ENCODE measurements around the gene FBXL3. TPM values are rescaled to one million over a fixed set of nuclear protein-coding genes. Genes with fewer than 3 reads are reported as not detected.
"Not testable (repeated sequence)": the region's sequence is repeated elsewhere in the genome, so short reads cannot be mapped to it uniquely, and the experiment has no call there.

The FBXL3 gene
- total RNA-seq, 1 donor from 2014 or later: 43.0 TPM

GRCh38 chr13:77016888-77017623 lies 9.9 kb downstream of the FBXL3 start:
- Mint-ChIP-seq H3K4me1 (ENCODE audit: unreplicated experiment) (peaks cover 18% of the 10 kb centered on the region), H3K9me3 (ENCODE audit: unreplicated experiment) (no peaks in the 10 kb centered on the region), H3K27ac (ENCODE audit: unreplicated experiment) (no peak overlapping the region), H3K27me3 (ENCODE audit: unreplicated experiment) (no peaks in the 10 kb centered on the region), H3K4me3 (ENCODE audit: unreplicated experiment) (no peak overlapping the region), H3K36me3 (ENCODE audit: unreplicated experiment) (peaks cover 44% of the 10 kb centered on the region)
- no peak for DNase-seq (ENCODE audit: extremely low spot score, unreplicated experiment)
- no peak for TF ChIP-seq CTCF (IDR thresholded peaks at IDR 0.05)

- H3K27ac Mint-ChIP-seq (ENCODE audit: unreplicated experiment): no peak overlapping the region
- no peak for DNase-seq (ENCODE audit: extremely low spot score, unreplicated experiment)
- no peak overlapping the region for H3K4me3 Mint-ChIP-seq (ENCODE audit: unreplicated experiment)
These were observed 10.6 kb downstream of the FBXL3 start for GRCh38 chr13:77016251-77016812.

GRCh38 chr13:77014906-77015685 lies 11.9 kb downstream of the FBXL3 start:
- peaks cover 7% of the 10 kb centered on the region for H3K4me1 Mint-ChIP-seq (ENCODE audit: unreplicated experiment)

More at GRCh38 chr13:77016251-77016812, 10.6 kb downstream of the FBXL3 start:
- H3K4me1 Mint-ChIP-seq (ENCODE audit: unreplicated experiment): peaks cover 12% of the 10 kb centered on the region
- no peak for TF ChIP-seq CTCF (IDR thresholded peaks at IDR 0.05)
- H3K9me3 Mint-ChIP-seq (ENCODE audit: unreplicated experiment): no peaks in the 10 kb centered on the region
- no peaks in the 10 kb centered on the region for H3K27me3 Mint-ChIP-seq (ENCODE audit: unreplicated experiment)
- H3K36me3 Mint-ChIP-seq (ENCODE audit: unreplicated experiment): peaks cover 50% of the 10 kb centered on the region

GRCh38 chr13:77013853-77014542 lies 13.0 kb downstream of the FBXL3 start:
- peaks cover 65% of the 10 kb centered on the region for H3K36me3 Mint-ChIP-seq (ENCODE audit: unreplicated experiment)
- H3K9me3 Mint-ChIP-seq (ENCODE audit: unreplicated experiment): no peaks in the 10 kb centered on the region
- no peak for DNase-seq (ENCODE audit: extremely low spot score, unreplicated experiment)
- no peak overlapping the region for H3K4me3 Mint-ChIP-seq (ENCODE audit: unreplicated experiment)
- no peak overlapping the region for H3K27ac Mint-ChIP-seq (ENCODE audit: unreplicated experiment)
- no peak for TF ChIP-seq CTCF (IDR thresholded peaks at IDR 0.05)
- H3K27me3 Mint-ChIP-seq (ENCODE audit: unreplicated experiment): no peaks in the 10 kb centered on the region
- H3K4me1 Mint-ChIP-seq (ENCODE audit: unreplicated experiment): peaks cover 3% of the 10 kb centered on the region

More at GRCh38 chr13:77014906-77015685, 11.9 kb downstream of the FBXL3 start:
- H3K4me3 Mint-ChIP-seq (ENCODE audit: unreplicated experiment): no peak overlapping the region
- no peaks in the 10 kb centered on the region for H3K27me3 Mint-ChIP-seq (ENCODE audit: unreplicated experiment)
- no peaks in the 10 kb centered on the region for H3K9me3 Mint-ChIP-seq (ENCODE audit: unreplicated experiment)
- TF ChIP-seq CTCF (IDR thresholded peaks at IDR 0.05): no peak
- peaks cover 58% of the 10 kb centered on the region for H3K36me3 Mint-ChIP-seq (ENCODE audit: unreplicated experiment)
- no peak overlapping the region for H3K27ac Mint-ChIP-seq (ENCODE audit: unreplicated experiment)
- no peak for DNase-seq (ENCODE audit: extremely low spot score, unreplicated experiment)

- not testable (repeated sequence) for H3K9me3 Mint-ChIP-seq (ENCODE audit: unreplicated experiment); H3K27me3 Mint-ChIP-seq (ENCODE audit: unreplicated experiment); H3K27ac Mint-ChIP-seq (ENCODE audit: unreplicated experiment); H3K4me3 Mint-ChIP-seq (ENCODE audit: unreplicated experiment); DNase-seq (ENCODE audit: extremely low spot score, unreplicated experiment); H3K4me1 Mint-ChIP-seq (ENCODE audit: unreplicated experiment)
- H3K36me3 Mint-ChIP-seq (ENCODE audit: unreplicated experiment): peaks cover 52% of the 10 kb centered on the region
These were observed 17.2 kb downstream of the FBXL3 start for GRCh38 chr13:77009719-77010118.

All from osteocyte (in vitro differentiated cells).